ENCODE results near the gene SLC26A9.

Gene SLC26A9

DNA sequence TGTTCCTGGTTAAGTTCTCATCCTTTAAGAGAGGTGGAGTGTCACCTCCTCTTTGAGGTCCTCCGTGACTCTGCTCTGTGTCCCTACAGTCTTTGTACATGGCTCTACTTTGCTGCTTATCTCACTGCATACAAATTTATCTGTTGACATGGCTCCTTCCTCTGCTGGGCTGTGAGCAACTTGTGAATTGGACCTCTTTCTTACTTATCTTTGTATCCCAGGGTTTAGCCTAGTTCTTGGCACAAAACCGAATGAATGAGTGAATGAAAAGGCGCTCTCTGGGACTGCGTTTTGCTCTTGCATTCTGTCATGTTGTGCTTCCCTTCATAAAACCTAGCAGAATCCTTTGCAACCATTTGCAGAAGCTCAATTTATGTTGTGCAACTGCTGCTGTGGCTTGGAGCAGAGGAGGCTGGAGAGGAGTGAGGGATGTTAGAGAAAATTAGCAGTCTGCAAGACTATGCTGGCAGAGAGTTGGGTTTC is 12.4 kb downstream of the SLC26A9 start:
- in situ Hi-C loops (cut with MboI; ENCODE audit: low pct_unique_long_range_greater_than_20kb, low sequenced_read_pairs, unreplicated experiment), result no loop called here
- TF ChIP-seq, protein P1, sequence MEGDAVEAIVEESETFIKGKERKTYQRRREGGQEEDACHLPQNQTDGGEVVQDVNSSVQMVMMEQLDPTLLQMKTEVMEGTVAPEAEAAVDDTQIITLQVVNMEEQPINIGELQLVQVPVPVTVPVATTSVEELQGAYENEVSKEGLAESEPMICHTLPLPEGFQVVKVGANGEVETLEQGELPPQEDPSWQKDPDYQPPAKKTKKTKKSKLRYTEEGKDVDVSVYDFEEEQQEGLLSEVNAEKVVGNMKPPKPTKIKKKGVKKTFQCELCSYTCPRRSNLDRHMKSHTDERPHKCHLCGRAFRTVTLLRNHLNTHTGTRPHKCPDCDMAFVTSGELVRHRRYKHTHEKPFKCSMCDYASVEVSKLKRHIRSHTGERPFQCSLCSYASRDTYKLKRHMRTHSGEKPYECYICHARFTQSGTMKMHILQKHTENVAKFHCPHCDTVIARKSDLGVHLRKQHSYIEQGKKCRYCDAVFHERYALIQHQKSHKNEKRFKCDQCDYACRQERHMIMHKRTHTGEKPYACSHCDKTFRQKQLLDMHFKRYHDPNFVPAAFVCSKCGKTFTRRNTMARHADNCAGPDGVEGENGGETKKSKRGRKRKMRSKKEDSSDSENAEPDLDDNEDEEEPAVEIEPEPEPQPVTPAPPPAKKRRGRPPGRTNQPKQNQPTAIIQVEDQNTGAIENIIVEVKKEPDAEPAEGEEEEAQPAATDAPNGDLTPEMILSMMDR (IDR thresholded peaks at IDR 0.05; ENCODE audit: extremely low read depth, insufficient read depth, missing control alignments), result no peak
- DNase-seq (ENCODE audit: low spot score), result no peak

DNA sequence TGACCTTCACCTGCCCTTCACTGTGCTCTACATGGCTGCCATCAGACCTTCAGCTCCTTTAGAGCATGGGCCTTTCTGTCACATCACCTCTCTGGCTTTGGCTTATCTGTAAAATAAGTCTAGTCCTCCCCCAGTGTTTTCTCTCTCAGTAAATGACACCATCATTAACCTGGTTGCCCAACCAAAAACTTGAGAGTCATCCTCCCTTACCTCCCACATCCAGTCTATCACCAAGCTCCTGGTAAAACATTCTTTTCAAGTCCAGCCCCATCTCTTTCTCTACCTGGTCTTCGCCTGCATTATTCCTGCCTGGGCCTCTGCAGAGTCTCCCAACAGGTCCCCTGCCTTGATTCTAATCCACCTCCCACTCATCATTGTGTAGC is 13.1 kb downstream of the SLC26A9 start:
- no peak for DNase-seq (ENCODE audit: low spot score)
- in situ Hi-C loops (cut with MboI; ENCODE audit: low pct_unique_long_range_greater_than_20kb, low sequenced_read_pairs, unreplicated experiment), result no loop called here

DNA sequence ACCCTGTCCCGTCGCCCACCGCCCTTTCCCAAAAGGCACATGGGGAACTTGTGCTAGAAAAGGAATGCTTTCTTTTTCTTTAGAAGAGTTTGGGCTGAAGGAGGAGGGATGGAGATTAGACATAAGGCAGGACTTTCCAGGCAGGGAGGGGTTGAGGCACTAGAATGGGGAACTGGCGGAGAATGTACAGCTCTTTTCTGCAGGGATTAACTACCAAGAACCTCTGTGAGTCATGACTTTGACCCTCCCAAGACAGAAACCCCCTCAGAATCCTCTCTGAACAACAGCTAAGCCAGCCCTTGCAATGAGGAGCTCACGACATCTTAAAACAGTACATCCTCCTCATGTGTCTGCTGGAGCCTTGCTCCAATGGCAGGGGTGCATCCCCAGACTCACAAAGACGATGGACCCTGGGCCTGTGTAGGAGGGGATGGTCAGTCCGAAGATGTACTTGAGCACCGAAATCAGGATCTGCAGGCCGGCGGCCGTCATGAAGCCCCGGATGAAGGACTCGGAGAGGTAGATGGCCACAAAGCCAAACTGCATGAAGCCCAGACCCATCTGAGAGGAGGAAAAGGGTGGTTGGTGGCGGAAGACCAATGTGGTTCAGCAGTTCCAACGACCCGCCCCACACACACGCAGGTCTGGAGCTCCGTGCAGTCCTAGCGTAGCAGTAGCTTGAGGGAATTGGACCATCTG is 13.6 kb downstream of the SLC26A9 start:
- in situ Hi-C loops (cut with MboI; ENCODE audit: low pct_unique_long_range_greater_than_20kb, low sequenced_read_pairs, unreplicated experiment), result no loop called here
- DNase-seq (ENCODE audit: low spot score), result no peak
- TF ChIP-seq, protein P1 (IDR thresholded peaks at IDR 0.05; ENCODE audit: extremely low read depth, insufficient read depth, missing control alignments), result no peak

More for the DNA sequence above, 13.1 kb downstream of the SLC26A9 start:
- TF ChIP-seq, protein P1 (IDR thresholded peaks at IDR 0.05; ENCODE audit: extremely low read depth, insufficient read depth, missing control alignments), result no peak

DNA sequence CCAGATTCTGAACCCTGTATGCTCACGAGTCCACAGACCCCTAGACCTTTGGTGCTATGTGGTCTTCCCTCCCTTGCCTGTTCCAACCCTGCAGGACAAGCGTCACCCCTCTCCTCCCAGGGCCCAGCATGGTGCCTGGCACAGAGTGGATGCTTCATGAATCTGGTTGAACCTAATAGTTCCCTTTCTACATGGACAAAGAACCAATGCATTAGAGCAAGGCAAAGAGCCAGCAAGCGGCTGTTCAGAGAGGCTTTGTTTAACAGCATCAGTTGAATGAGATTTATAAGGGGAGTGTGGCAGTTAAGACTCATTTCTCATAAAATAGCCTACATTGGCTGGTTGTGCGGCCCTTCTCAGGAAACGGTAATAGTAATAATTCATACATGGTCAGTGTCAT is 14.9 kb downstream of the SLC26A9 start:
- no peak for DNase-seq (ENCODE audit: low spot score)
- in situ Hi-C loops (cut with MboI; ENCODE audit: low pct_unique_long_range_greater_than_20kb, low sequenced_read_pairs, unreplicated experiment), result no loop called here
- TF ChIP-seq, protein P1 (IDR thresholded peaks at IDR 0.05; ENCODE audit: extremely low read depth, insufficient read depth, missing control alignments), result no peak

DNA sequence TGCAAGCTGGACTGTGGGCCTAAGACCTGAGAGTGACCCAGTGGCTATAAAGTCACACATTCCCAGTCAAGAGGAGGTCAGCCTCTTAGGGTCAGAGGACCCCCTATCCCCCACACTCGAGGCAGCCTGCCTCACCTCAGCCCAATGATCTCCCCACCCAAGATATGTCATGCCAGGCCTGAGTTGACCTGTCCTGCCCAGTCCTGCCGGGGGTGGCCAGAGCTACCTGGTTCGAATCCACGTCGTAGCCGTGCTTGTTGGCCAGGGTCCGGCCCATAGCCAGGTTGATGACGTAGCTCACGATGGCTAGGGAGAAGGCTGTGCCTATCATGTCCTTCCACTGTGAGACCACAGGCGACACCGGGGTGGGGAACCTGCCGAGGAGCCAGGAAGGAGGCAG is 15.6 kb downstream of the SLC26A9 start:
- in situ Hi-C loops (cut with MboI; ENCODE audit: low pct_unique_long_range_greater_than_20kb, low sequenced_read_pairs, unreplicated experiment), result no loop called here
- TF ChIP-seq, protein P1 (IDR thresholded peaks at IDR 0.05; ENCODE audit: extremely low read depth, insufficient read depth, missing control alignments), result no peak
- DNase-seq (ENCODE audit: low spot score), result no peak

DNA sequence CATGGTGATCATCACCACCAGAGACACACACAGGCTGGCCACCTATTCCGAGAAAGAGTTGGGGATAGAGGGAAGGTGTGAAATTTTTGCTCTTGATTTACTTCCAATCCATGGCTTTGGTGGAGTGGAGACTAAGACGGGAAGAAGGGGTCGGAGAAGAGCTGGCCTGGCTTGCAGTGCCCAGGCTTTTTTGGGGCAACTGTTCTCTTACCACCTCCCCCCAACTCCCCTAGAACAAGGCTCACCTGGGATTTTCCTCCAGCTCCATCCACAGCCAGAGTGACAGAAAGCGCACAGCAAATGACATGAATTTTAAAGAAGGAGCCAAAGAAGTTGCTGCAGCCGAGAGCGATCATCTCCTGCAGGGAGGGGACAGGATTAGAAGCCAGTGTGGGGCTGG is 16.0 kb downstream of the SLC26A9 start:
- DNase-seq (ENCODE audit: low spot score), result no peak
- in situ Hi-C loops (cut with MboI; ENCODE audit: low pct_unique_long_range_greater_than_20kb, low sequenced_read_pairs, unreplicated experiment), result no loop called here
- TF ChIP-seq, protein P1 (IDR thresholded peaks at IDR 0.05; ENCODE audit: extremely low read depth, insufficient read depth, missing control alignments), result no peak

Data from GM13977 (cell line).